ENCODE data around the gene LRRC41.
"Not testable (repeated sequence)": the region's sequence is repeated elsewhere in the genome, so short reads cannot be mapped to it uniquely, and the experiment has no call there.

DNA sequence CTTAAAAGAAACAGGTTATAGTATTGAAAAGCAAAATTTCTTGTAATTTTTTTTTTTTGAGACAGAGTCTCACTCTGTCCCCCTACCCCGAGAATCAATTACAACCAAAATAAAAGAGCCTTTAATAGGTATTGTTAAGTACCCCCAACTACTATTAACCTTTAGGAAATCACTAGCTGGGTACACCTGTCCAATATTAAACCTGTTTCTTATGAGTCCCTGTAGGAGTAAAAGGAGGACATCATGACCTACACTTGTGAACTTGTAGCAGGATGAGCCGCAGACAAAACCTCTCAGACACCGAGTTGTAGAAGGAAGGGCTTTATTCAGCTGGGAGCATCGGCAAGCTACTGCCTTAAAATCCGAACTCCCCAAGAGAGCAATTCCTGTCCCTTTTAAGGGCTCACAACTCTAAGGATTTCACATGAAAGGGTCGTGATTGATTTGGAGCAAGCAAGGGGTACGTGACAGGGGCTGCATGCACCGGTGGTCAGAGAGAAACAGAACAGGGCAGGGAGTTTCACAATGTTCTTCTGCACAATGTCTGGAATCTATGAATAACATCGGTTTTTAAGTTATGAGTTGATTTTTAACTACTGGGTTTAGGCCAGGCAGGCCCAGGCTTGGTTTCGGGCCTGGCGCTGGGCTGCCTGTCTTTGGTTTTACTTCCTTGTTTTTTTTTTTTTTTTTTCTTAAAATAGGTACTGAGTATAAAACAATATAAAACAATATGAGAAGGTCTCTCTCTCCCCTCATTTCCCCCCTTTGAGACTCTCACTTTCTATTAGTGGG, 22.1 kb upstream of the LRRC41 start:
- TF ChIP-seq POLR2AphosphoS5, POLR2A, TAF1 (IDR thresholded peaks at IDR 0.05; ENCODE audit: low read depth, low read length): not testable (repeated sequence)
